B cell (primary cell): Measurements from ENCODE around the gene ANK3.

Experiments
- CTCF ChIP-seq: fragments of 200-600 bp; IDR thresholded peaks from one replicate; pipeline ENCODE4 v1.8.0; 2022; ENCODE audit warnings: antibody characterized with exemption, mild to moderate bottlenecking
- EZH2 ChIP-seq: IDR thresholded peaks from 2 replicates; pipeline ENCODE4 v1.6.1; 2012; ENCODE audit warnings: borderline replicate concordance, low read depth, mild to moderate bottlenecking, moderate library complexity, low read length; ENCODE audit not compliant: insufficient read depth, poor library complexity, severe bottlenecking

GRCh38 chr10:60105295-60105695 lies 284.4 kb downstream of the ANK3 start:
- TF ChIP-seq CTCF (no peak), EZH2 (no peak)
